ENCODE results near the gene ING5.

- TF ChIP-seq CTCF (IDR thresholded peaks at IDR 0.05; ENCODE audit: insufficient read depth, low read length) = no peak
- no peak for TF ChIP-seq GABPA (IDR thresholded peaks at IDR 0.05; ENCODE audit: low read depth)
- TF ChIP-seq REST (IDR thresholded peaks at IDR 0.05; ENCODE audit: insufficient replicate concordance, low read depth) = no peak
- no peak for TF ChIP-seq POLR2AphosphoS5 (IDR thresholded peaks at IDR 0.05; ENCODE audit: low read depth)
Observed at GRCh38 chr2:241678307-241678706, 23.5 kb upstream of the ING5 start.

Data from HL-60 (cell line).